D721Med (cell line): ENCODE measurements around the gene TMEM178B.
A peak's percentile ranks its signal among the peaks of the same experiment; 100 is the strongest.
"Not testable (repeated sequence)": the region's sequence is repeated elsewhere in the genome, so short reads cannot be mapped to it uniquely, and the experiment has no call there.

ENCODE experiments used
- DNase-seq: peaks from one replicate; pipeline ENCODE4 v3.0.0; 2011; ENCODE audit warnings: low spot score; ENCODE audit not compliant: insufficient read length
- FAIRE-seq: peaks from 2 replicates; lab custom pipeline; 2011; peaks lifted over from hg19 to GRCh38; lab: Jason Lieb, UNC
- TF ChIP-seq, protein P1 (sequence below): IDR thresholded peaks from 2 replicates; pipeline ENCODE4 v1.5.1; 2012; ENCODE audit warnings: mild to moderate bottlenecking, control low read depth; ENCODE audit not compliant: insufficient read depth; ENCODE audit errors: missing control alignments

The TMEM178B gene

DNA sequence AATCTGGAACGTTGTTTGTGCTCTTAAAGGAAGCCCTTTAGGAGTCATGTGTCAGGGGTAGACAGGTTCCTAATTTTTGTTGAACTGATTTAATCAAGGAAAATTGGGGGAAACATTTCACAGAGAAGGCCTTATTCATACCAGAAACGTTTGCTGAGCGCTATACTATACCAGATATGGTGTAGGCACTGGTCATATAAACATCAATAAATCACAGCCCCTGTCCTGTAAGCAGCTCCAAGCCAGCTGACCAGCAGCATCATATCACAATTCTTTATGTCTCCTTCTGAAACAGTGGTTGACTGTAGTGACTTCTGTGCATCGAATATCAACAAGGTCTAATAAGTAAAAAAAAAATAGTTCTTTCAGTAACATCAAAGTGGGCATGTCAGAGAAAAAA, 1.1 kb downstream of the TMEM178B start:
- DNase-seq (no peak), FAIRE-seq (no peak)
- TF ChIP-seq, protein P1, sequence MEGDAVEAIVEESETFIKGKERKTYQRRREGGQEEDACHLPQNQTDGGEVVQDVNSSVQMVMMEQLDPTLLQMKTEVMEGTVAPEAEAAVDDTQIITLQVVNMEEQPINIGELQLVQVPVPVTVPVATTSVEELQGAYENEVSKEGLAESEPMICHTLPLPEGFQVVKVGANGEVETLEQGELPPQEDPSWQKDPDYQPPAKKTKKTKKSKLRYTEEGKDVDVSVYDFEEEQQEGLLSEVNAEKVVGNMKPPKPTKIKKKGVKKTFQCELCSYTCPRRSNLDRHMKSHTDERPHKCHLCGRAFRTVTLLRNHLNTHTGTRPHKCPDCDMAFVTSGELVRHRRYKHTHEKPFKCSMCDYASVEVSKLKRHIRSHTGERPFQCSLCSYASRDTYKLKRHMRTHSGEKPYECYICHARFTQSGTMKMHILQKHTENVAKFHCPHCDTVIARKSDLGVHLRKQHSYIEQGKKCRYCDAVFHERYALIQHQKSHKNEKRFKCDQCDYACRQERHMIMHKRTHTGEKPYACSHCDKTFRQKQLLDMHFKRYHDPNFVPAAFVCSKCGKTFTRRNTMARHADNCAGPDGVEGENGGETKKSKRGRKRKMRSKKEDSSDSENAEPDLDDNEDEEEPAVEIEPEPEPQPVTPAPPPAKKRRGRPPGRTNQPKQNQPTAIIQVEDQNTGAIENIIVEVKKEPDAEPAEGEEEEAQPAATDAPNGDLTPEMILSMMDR = no peak

DNA sequence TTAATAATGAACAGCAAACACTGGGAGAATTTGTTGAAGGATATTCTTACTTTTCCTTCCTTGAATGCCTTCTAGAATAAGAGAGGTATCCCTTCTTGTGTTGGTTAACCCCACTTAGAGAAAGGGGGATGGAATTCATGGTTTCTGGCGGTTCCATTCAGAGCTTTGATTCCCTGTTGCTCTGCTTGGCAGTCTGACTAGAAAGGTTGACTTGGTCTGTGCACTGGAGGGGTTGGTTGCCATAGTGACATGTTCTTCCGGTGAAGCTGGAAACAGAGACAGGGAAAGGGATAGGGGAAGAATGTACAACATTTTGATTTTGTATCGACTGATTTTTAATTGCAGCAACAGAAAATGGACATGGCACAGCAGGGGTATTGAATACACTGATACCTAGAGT, 2.5 kb downstream of the TMEM178B start:
- FAIRE-seq (peak; percentile 16), DNase-seq (no peak)

DNA sequence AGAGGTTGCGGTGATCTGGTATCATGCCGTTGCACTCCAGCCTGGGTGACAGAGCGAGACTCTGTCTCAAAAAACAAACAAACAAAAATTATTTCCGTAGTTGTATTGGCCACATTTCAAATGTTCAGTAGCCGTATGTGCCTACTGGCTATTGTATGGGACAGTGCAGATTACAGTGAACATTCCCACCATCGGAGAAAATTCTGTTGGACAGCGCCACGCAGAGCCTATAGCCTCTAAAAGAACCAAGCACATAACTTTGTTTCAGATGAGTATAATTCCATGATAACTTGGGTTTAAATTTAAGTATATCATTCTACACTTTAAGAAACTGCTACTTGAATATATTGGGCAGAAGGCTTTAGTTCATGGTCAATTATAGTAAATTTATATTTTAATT, 5.4 kb downstream of the TMEM178B start:
- TF ChIP-seq, protein P1 = no peak
- no peak for FAIRE-seq
- DNase-seq = no peak

More for the DNA sequence above, 2.5 kb downstream of the TMEM178B start:
- TF ChIP-seq, protein P1 = no peak

DNA sequence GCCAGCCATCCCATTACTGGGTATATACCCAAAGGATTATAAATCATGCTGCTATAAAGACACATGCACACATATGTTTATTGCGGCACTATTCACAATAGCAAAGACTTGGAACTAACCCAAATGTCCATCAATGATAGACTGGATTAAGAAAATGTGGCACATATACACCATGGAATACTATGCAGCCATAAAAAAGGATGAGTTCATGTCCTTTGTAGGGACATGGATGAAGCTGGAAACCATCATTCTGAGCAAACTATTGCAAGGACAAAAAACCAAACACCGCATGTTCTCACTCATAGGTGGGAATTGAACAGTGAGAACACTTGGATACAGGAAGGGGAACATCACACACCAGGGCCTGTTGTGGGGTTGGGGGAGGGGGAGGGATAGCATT, 15.6 kb downstream of the TMEM178B start:
- DNase-seq, FAIRE-seq: not testable (repeated sequence)

DNA sequence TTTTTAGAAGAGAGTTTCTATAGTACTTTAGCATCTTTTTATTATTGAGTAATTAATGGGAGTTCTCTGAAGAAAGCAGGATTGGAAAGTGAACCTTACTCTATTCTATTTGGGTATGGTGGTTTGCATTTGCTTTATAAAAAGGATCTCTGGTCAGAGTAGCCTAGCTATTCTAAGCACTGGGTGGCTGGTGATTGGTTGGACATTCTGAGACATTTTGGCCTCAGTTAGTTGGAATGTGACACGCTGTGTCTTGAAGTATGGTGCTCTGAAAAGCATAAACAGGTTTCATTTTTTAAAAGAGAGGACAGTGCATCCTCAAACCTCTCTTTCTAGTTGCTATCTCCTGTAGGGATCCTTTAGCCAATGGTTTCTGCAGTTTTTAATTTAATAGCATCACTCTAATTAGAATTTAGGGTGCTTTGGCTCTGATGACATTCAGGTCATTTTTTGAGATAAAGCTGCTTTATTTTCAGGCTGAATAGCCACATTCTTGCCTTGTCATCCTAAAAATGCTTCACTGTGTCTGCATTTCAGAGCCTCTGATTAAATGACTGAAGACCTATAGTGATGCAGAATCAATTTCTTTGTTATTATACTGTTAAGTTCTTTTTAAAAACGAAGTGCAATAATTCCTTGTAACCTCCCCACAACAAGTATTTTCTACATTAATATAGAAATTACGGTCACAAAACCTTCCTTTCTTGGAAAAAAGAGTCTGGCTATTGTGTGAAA, 20.6 kb downstream of the TMEM178B start:
- TF ChIP-seq, protein P1 = no peak
- DNase-seq (no peak), FAIRE-seq (no peak)

DNA sequence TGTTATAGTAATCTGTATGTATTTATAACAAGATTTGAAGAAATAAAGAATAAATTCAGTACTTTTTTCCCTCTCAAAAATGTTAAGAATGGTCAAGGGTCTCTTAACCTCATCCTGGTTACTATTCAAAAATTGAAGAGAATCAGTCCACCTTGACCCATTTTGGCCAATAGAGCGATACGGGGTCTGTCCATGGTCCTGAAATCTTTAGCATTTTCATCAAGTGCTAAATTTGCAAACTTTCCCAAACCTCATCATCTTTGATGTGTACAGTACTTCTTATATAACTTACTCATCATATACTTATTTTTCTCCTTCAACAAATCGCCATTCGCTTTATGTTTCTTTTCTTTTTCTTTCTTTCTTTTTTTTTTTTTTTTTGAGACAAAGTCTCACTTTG, 23.6 kb downstream of the TMEM178B start:
- TF ChIP-seq, protein P1 = no peak
- no peak for FAIRE-seq
- DNase-seq = no peak

DNA sequence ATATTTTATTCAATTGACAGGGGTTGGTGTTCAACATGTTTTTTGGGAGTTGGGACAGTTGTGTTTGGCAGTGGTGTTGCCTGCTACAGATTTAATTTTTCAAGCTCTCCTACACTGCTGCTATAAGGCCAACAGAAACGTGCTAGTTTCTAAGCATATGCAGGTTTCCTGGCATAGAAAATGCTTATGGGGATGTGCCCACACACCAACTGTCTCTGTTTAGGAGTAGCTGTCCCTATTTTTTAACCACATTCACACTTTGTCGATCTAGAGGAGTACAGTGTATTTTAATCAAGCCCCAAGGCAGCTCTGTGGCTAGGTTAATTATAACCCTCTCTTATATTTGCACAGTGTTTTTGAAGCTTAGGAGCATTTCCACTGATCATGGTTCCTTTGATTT, 28.6 kb downstream of the TMEM178B start:
- DNase-seq (no peak), FAIRE-seq (no peak)
- TF ChIP-seq, protein P1 = no peak
